ENCODE data around the gene C1orf159. TPM values are rescaled to one million over a fixed set of nuclear protein-coding genes. Genes with fewer than 3 reads are reported as not detected.

Gene C1orf159
- total RNA-seq, result 10 to 100 TPM; 18.4 to 25.3 (median 24.0) TPM
- long read RNA-seq, donor 1, transcript C1orf159-205 (10 exons, 1,841 nt), result major isoform, 5 of 13 reads
- long read RNA-seq, donor 1, partial matches to known transcripts, result 2 of 13 reads
- long read RNA-seq, donor 1, other reads (novel, unspliced or antisense), result 6 of 13 reads
- long read RNA-seq, donor 2, partial matches to known transcripts, result 1 of 13 reads
- long read RNA-seq, donor 2, other reads (novel, unspliced or antisense), result 6 of 13 reads

GRCh38 chr1:1115786-1116700 is at the start of gene C1orf159:
Gene C1orf159, minus strand, starts transcription at chr1:1116089. Its CDS starts 24,546 bp downstream, at chr1:1091543.
- Histone ChIP-seq H3K36me3 (ENCODE audit: low read depth) (no peaks in the 10 kb centered on the region), H3K4me1 (ENCODE audit: low read depth) (peaks cover 6% of the 10 kb centered on the region), H3K9me3 (peaks cover 6% of the 10 kb centered on the region), H3K4me3 (peak within 1 kb of the TSS; percentile 65)
- intact Hi-C loops (cut with DNase I, micrococcal nuclease), result no loop called here
- peak; percentile 99 to 100 (median 99) for DNase-seq
- peak; percentile 97 for ATAC-seq
- no peak for TF ChIP-seq CTCF (IDR thresholded peaks at IDR 0.05)

- Histone ChIP-seq H3K4me3 (peak overlapping the region; percentile 43), H3K36me3 (ENCODE audit: low read depth) (no peaks in the 10 kb centered on the region), H3K9me3 (no peaks in the 10 kb centered on the region), H3K4me1 (ENCODE audit: low read depth) (peaks cover 21% of the 10 kb centered on the region)
- TF ChIP-seq CTCF (IDR thresholded peaks at IDR 0.05), result no peak
- DNase-seq, result peak in 2 of 3 donors; percentile 40 to 48
- intact Hi-C loops (cut with DNase I, micrococcal nuclease), result no loop called here
- no peak for ATAC-seq
Measured at GRCh38 chr1:1165485-1165884, 49.6 kb upstream of the C1orf159 start.

GRCh38 chr1:1164701-1165451 is 49.0 kb upstream of the C1orf159 start:
- H3K36me3 ChIP-seq (ENCODE audit: low read depth), result no peaks in the 10 kb centered on the region
- intact Hi-C loops (cut with DNase I, micrococcal nuclease), result no loop called here
- ATAC-seq, result no peak
- H3K9me3 ChIP-seq, result no peaks in the 10 kb centered on the region
- peak overlapping the region; percentile 43 for H3K4me3 ChIP-seq
- no peak for TF ChIP-seq CTCF (IDR thresholded peaks at IDR 0.05)
- H3K4me1 ChIP-seq (ENCODE audit: low read depth), result peaks cover 25% of the 10 kb centered on the region
- DNase-seq, result peak in 2 of 3 donors; percentile 65 to 75

- Histone ChIP-seq H3K36me3 (ENCODE audit: low read depth) (no peaks in the 10 kb centered on the region), H3K4me1 (ENCODE audit: low read depth) (peaks cover 29% of the 10 kb centered on the region), H3K9me3 (no peaks in the 10 kb centered on the region), H3K4me3 (peak overlapping the region; percentile 43)
- TF ChIP-seq CTCF (IDR thresholded peaks at IDR 0.05), result no peak
- DNase-seq (peak in 1 of 3 donors; percentile 50), ATAC-seq (no peak)
- intact Hi-C loops (cut with DNase I, micrococcal nuclease), result no loop called here
Measured at GRCh38 chr1:1164361-1164700, 48.4 kb upstream of the C1orf159 start.

GRCh38 chr1:1163538-1164070 is 47.7 kb upstream of the C1orf159 start:
- ATAC-seq, result no peak

More at GRCh38 chr1:1163538-1164070, 47.7 kb upstream of the C1orf159 start:
- Histone ChIP-seq H3K36me3 (ENCODE audit: low read depth) (no peaks in the 10 kb centered on the region), H3K9me3 (no peaks in the 10 kb centered on the region), H3K4me3 (peak overlapping the region; percentile 43), H3K4me1 (ENCODE audit: low read depth) (peaks cover 32% of the 10 kb centered on the region)
- peak in 2 of 3 donors; percentile 55 to 63 for DNase-seq
- no peak for TF ChIP-seq CTCF (IDR thresholded peaks at IDR 0.05)
- intact Hi-C loops (cut with DNase I, micrococcal nuclease), result no loop called here
